NCI-H526 treated with DMSO at 0.1 percent for 48 hours (cell line): ENCODE measurements around the gene NSG2.

Source experiments
- DNase-seq: peaks from one replicate; lab custom pipeline; 2025; lab: John Stamatoyannopoulos, UW

NSG2 gene

DNA sequence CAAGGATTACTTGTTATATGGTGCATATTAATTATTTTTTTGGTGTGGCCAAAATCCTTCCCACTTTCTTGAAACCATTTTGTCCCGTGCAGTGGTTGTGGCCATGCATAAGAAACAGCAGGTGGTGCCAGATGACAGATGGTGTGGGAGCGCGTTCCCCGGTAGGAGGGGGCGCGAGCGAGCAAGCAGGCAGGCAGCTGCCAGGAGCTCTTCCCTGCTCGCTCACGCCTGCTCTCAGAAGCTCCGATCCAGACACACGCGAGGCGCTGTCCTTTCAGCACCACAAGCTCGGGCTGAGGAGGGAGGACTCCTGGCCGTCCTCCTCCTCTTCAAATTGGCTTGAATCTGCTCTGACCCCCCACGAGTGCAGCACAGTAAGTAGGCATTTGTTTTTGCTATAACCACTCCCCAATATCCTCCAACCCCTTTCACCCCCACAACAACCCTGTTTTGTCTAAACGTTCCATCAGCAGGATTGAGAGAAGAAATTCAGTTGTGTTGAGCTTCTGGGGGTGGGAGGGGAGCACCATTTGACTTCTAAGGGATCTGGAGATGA lies at the start of gene NSG2:
Gene NSG2 (plus strand): TSS at position 237 of the 556 bp plus-strand sequence. CDS start 1,050 bp downstream, outside the sequence.
- peak; percentile 53 for DNase-seq

DNA sequence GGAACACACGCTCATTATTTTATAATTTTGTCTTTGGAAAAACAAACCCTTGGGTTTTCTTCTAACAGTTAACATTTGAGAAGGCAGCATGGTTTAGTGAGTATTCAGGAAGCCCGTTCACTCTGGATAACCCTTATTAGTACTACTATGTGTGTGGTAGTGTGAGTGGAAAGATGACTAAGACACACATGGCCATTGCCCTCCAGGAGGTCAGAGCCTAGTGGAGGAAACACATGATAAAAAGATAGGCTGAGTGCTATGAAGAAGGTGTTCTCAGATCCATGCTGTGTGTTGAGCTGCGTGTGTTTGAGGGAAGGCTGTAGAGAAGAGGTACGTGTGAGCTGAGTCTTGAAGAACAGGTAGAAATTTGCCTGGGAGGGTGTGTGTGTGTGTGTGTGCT lies 48.2 kb upstream of the NSG2 start:
- DNase-seq, result no peak

DNA sequence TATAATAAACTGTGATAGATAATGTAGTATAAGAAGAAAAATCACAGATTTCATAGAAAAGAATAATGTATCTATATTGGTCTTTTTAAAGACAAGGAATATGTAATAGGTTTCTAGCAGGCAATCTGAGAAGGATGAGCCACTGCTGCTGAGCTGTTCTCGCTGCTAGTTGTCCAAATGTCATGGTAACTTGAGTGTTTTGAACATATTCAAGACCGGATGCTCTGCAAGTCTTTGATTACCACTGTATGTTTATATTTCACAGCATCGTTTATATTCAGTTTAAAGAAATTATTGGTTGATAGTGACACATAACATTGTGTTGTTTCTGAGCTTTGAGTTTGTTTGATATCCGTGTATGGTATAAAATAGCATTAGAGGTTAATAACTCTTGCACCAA lies 47.0 kb upstream of the NSG2 start:
- DNase-seq, result no peak

DNA sequence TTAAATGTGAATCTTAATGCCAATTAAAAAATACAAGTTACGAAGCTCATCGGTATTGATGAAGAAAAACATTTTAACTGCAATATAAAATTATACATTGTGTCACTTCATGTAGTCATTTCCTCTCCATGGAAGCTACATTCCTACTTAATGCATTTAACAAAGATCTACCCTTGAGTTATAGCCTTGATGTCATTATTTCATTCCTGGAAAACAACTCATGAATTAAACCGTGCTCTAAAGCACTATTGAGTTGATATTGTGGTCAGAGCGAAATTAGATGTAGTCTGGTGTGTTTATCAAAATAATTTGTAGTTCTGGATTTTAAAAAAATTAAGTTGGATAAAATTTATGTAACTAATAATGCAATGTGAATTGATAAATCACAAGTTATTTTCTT lies 45.4 kb upstream of the NSG2 start:
- no peak for DNase-seq

DNA sequence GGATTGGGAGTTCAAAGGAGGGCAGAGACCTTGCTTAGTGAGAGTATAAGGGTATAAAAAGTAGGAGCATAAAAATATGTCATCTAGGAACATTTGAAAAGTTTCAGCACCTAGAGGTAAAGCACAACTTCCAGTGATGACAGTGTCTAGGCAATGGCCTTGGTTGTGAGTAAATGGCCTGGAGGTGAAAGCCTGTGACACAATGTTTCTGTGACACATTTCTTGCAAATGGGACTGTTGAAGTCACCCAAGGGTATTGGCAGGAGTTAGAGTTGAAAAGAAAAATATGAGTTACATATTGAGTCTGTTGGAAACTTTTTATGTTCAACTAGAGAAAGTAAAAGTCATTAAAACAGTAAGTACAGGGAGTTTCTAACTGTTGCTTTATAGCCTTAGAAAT lies 41.7 kb upstream of the NSG2 start:
- no peak for DNase-seq

DNA sequence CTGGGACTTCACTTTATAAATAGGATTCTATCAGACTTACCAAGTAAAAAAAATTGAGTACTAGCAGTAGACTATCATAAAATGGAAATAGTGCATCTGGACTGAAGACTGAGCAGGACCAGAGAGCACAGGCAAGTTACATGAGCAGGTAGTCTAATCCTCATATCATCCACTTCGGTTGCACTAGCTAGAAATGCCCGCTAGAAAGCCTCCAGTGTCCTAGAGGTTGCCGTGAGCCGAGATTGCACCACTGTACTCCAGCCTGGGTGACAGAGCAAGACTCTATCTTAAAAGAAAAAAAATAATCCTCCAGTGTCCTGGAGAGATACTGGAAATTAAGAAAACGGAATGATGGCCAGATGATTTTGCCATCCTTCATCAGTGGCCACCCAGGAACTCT lies 36.6 kb upstream of the NSG2 start:
- DNase-seq, result no peak

DNA sequence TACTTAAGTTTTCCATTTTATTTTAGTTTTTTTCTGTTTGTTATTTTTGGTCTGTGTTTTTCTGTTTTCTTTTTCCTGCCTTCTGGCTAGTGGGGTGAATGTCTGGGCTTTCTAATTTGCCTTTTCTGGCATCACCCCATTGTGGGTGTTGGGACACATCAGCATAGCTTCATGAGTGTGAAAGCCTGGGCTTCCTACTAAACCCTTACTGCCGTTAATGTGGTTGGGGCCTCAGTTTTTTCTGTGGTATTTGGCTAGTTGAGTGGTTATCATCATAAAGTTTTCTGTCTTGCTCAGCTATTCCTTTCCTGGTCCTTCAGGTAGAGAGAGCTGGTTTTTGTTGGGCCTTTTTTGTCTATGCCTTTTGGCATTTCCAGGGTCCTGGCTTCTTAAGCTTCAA lies 35.1 kb upstream of the NSG2 start:
- DNase-seq, result no peak

DNA sequence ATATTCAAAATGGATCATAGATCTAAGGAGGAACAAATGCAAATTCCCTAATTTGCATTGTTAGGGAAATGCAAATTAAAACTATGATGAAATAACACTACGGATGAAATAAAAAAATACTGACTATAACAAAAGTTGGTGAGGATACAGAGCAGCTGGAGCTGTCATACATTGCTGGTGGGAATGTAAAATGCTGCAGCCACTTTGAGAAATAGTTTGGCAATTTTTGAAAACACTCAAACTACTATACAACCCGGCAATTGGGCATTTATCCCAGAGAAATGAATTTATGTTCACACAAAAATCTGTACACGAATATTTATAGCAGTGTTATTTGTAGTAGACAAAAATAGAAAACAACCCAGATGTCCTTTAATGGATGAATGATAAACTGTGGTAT lies 34.1 kb upstream of the NSG2 start:
- DNase-seq, result no peak

DNA sequence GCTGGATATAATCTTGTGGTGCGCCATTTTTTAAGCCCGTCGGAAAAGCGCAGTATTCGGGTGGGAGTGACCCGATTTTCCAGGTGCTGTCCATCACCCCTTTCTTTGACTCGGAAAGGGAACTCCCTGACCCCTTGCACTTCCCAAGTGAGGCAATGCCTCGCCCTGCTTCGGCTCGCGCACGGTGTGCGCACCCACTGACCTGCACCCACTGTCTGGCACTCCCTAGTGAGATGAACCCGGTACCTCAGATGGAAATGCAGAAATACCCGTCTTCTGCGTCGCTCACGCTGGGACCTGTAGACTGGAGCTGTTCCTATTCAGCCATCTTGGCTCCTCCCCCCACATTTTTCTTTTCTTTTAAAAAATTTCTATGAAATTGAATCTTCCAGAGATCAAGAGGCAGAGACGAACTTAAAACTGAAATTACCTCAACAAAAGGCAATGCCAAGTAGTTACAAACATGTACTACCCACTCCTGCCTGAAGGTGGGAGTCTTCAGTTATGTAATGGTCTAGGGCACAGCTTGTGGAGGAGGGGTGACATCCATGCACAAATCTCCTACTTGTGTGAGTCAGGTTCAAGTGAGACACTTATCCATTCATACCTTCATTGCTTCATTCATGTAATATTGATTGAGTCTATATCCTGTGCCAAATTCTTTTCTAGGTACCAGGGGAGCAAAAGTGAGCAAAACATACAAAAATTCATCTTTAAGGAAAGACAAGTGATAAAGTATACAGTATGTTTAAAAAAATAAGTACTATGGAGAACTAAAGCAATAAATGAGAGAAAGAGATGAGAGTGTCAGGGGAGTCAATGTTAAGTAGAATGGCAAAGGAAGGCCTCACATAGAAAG lies 25.2 kb upstream of the NSG2 start:
- peak; percentile 17 for DNase-seq

DNA sequence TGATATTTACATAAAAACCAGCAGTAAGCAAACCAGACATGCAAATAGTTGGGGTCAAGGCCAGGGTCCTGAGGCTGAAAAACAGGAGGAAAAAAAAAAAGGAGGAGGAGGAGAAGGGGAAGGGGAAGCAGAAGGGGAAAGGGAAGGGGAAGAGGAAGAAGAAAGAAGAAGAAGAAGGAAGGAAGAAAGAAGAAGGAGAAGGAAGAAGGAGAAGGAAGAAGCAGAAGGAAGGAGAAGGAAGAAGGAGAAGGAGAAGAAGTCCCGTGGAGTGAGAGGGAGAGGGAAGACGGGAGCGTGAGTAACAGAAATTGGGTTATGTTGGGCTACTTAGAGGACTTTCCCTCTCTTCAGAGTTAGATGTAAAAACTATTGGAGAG lies 24.6 kb upstream of the NSG2 start:
- no peak for DNase-seq

DNA sequence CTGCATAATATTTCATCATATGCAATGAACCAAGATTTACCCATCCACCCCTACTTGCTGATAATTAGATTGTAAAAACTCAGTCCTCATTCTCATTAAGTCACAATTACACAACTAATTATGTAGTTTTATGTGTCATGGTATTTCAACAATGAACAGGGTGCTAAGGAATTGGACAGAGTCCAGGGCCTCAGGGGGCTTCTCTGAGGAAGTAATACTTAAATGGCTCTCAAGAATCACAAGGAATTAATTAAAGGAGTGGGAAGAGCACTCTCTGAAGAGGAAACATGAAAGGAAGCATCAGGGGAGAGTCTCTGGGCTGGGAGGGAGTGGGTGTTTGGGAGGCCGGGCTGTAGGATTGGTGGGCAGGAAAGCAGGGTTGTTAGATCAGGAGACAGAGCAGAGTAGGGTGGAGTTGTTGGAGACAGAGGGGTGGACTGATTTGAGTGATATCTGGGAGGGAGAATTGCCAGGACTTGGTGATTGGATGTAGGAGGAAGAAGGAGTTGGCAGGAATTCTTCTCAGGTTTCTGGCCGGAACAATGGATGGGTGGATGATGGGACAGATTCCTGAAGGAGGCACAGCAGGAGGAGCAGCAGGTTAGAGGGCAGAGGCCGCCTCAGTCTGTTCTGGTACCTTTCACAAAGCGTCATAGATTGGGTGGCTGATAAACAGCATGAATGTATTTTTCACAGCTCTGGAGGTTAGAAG lies 23.0 kb upstream of the NSG2 start:
- no peak for DNase-seq

DNA sequence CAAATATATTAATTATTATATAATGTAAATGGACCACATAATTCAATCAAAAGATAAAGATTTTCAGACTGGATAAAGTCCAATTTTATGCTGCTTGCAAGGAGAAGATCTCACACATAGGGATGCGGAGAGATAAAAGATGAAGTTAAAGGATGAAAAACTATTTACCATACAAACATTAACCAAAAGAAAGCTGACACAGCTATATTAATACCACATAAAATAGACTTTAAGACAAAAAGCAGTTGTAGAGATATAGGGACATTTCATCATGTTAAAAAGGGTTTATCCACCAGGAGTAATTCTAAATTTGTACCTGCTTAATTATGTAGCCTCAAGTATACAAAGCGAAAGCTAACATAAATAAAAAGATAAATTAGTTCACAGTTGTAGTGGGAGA lies 15.2 kb upstream of the NSG2 start:
- no peak for DNase-seq

DNA sequence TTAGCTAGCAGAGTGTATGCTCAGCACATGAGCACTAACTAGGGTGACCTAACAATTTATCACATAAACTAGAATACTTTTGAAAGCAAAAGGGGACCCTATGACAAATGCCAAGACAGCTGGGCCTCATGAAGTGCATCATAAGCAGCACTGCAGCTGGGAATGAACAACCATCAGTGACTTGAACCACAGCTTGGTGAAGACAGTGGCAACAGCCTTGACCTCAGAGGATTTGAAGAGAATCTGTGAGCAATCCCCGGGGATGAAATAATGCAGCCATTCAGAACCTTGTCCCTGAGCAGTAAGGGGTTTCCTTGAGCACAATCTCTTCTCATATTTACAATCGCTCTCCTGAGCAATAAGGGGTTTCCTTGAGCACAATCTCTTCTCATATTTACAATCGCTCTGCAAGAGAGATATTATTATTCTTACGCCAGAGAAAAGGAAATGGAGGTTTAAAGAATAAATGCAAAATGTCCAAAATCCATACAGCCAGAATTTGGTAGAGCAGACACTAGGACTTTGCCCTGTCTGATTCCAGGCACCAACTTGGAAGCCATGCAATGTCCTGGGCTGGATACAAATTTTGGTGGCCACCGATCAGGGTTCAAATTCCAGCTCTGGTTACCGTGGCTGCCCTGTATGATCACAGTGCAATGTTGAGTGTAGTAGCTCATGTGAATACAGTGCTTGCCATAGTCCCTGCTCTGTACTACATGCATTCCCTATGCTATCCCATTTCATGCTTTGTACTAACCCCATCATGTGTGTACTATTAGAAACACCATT lies 846 bp upstream of the NSG2 start:
- no peak for DNase-seq

DNA sequence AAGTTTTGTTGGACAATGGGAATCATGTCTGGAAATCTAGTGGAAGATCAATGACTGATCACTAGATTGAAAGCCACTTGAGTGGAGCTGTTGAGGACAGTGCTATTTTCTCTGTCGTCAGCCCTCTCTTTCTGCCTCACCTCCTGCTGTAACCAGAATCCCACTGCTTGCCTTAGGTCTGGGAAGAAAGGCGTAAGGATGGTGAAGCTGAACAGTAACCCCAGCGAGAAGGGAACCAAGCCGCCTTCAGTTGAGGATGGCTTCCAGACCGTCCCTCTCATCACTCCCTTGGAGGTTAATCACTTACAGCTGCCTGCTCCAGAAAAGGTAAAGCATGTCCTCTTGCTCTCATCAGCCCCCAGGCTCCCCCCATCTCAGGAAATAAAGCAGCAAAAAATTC lies 1.1 kb downstream of the NSG2 start:
- DNase-seq, result no peak

DNA sequence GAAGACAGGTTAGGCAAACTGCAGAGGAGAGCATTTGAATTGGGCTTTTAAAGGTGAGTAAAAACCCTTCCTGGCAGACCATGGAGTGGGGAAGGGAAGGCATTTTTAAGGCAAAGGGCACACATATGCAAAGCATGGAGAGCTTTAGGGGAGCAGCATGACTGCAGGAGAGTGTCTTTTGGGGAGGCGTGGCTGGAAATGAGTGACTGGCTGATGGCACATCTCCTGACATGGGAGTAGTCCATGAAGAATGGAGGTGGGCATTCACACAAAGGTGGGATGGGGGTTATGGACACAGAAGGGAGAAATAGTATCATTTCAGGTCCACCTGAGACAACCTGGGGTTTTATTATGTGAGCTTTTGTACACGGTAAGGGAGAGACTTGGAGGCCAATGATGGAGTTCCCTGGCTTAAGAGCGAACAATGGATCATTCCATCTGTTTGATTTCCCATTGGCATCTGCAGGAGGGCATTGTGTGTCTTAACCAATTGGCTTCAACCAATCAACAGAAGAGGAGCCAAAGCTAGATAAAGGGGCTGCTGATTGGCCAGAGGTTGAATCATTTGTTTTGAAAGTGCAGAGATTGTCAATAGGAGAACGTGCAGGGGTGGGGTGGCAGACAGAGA lies 2.1 kb downstream of the NSG2 start:
- no peak for DNase-seq

DNA sequence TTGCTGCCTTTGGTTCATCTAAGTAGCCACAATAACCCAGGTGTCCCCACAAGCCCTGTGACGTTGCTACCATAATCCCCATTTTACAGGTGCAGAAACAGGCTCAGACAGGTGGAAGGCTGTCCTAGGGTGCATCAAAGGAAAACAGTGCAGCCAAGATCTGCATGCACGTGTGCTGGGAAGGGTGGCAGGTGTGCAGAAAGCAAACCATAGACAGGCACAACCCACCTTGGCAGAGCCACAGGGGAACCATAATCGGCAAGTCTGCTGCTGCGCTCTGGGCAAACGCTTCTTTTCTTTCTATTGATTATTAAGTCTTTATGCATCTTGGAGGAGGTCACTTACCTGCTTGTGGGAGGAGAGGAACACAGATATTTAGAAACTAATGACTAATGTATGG lies 7.1 kb downstream of the NSG2 start:
- no peak for DNase-seq

DNA sequence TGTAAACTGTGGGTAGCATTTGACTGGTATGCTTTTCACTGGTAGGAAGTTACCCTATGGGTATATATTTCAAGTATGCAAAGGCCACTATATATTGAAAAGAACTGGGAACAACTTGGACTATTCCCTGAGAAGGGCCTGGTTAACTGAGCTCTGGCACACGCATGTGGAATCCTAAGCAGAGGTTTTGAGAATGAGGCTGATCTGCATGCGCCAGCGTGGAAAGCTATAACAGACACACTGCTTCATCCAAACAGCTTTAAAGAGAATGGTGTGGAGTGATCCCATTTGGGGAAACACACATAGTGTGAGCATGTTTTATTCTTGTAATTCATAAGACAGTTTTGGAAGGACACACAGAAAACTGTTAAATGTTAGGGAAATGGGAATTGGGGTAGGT lies 8.4 kb downstream of the NSG2 start:
- no peak for DNase-seq

DNA sequence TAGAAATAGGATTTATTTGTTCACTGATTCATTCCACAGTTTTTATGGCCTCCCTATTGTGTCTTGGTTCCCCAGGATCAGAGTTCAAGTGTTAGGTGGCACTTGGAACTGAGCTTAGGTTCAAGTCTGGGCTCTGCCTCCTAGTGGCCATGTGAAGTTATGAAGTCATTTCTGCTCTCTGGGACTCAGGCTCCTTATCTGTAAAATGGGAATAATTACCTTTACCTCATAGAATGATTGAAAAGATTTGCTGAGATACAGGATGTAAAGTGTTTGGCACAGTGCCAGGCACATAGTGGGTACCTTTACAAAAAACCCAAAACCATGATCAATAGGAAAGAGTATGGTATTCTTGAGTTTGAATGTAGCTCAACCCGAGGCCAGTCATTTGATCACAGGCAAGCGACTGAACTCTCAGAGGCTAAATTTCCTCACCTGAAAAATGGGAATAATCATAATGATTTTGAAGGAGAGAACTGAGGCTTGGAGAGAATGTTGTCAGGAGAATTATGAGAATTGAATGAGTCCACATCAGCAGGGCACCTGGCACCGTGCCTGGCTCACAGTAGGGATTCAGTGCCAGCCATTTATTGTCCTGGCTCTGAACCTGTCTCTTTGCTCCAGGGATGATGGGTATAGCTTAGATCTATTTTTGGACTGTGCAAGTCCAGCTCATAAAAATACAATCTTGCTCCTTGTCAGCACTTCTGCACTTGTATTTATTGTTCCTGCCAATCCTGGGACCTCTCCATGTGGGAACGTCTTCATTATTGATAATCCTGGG lies 10.8 kb downstream of the NSG2 start:
- no peak for DNase-seq

DNA sequence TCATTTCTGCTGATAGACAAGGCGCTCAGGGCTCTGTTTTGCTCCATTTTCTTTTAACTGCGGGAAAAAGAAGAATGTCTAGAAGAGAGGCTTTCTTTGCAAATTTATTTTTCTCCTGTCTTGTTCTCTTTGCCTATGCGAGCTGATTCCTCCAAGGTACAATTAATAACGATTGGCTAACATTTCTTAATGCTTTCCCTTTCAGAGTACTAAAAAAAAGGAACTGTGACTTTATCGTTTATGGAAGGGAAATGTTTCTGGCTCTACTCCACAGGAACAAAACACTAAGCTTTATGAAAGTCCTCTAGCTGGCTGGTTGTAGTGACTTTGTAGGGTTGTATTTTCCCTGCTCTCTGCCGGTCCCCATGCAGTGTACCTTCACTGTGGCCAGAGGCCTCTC lies 11.7 kb downstream of the NSG2 start:
- DNase-seq, result no peak

DNA sequence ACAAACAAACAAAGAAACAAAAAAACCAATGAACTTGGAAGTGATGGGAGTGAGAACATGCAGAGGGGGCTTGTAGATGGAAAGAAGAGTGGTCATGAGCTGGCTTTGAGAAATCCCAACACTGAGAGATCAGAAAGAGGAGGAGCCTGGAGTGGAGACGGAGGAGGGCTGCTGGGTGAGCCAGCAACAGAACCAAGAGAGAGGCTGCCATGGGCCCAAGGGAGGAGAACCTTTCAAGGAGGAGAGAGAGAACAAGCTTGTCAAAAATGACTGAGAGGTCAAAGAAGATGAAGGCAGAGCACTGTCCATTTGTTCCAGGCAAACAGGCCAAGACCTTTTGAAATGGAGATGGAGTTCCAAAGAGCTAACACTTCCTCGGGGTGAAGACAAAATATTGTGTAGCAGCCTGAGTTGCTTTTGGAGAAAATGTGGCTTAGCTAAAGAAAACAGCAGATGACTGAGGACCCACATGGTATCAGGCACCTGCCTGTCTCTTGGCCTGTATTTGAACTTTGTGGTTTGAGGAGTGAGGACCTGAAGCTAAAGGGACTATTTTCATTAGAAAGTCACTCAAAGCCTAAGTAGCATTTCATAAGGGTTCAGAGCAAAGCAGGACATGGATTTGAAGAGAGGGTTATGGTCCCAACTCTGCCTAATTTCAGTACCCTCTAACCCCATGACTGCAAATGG lies 13.1 kb downstream of the NSG2 start:
- no peak for DNase-seq

DNA sequence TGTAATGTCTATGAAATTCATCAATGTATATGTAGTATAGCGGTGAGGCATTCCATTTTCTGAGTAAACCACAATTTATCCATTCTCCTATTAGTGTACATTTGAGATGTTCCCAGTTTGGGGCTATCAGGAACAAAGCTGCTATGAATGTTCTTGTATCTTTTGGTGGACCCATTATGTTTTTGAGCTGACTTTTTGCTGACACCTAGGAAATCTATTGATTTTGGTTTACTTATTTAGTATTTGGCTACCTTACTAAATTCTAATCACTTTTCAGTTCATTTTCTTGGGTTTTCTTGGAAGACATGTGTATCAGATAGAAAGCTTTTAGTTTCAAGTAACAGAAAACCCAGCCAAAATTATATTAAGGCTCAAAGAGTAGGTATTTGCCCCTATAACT lies 13.7 kb downstream of the NSG2 start:
- DNase-seq, result no peak
